SK-N-SH treated with all-trans-retinoic acid at 6 μM for 48 hours (cell line): Measurements from ENCODE around the gene P2RY1.

Experiments
- ARNTL ChIP-seq: fragments of 450-650 bp; formaldehyde crosslinking; IDR thresholded peaks from 2 replicates; pipeline ENCODE4 v1.5.0; 2020; ENCODE audit warnings: low read depth, mild to moderate bottlenecking, moderate library complexity, borderline replicate concordance
- CREB5 ChIP-seq: fragments of 250-450 bp; sonication (Bioruptor Pico); IDR thresholded peaks from 2 replicates; pipeline ENCODE4 v1.5.1; 2020; ENCODE audit warnings: low read depth, mild to moderate bottlenecking, moderate library complexity
- CSRNP3 ChIP-seq: fragments of 250-450 bp; sonication (Bioruptor Pico); IDR thresholded peaks from 2 replicates; pipeline ENCODE4 v1.5.1; 2021; ENCODE audit warnings: mild to moderate bottlenecking, moderate library complexity
- PATZ1 ChIP-seq: fragments of 250-450 bp; sonication (Bioruptor Pico); IDR thresholded peaks from 2 replicates; pipeline ENCODE4 v1.8.0; 2020; ENCODE audit warnings: mild to moderate bottlenecking, moderate library complexity, borderline replicate concordance
- PPARA ChIP-seq: fragments of 250-450 bp; sonication (Bioruptor Pico); IDR thresholded peaks from 2 replicates; pipeline ENCODE4 v1.5.0; 2020; ENCODE audit warnings: mild to moderate bottlenecking, borderline replicate concordance
- RARB ChIP-seq: fragments of 250-450 bp; sonication (Bioruptor Pico); IDR thresholded peaks from 2 replicates; pipeline ENCODE4 v1.8.0; 2021; ENCODE audit warnings: mild to moderate bottlenecking, moderate library complexity
- SNAI2 ChIP-seq: fragments of 250-450 bp; sonication (Bioruptor Pico); IDR thresholded peaks from 2 replicates; pipeline ENCODE4 v1.5.0; 2020; ENCODE audit warnings: mild to moderate bottlenecking, moderate library complexity
- TSHZ2 ChIP-seq: fragments of 250-450 bp; sonication (Bioruptor Pico); IDR thresholded peaks from 2 replicates; pipeline ENCODE4 v1.5.0; 2020; ENCODE audit warnings: mild to moderate bottlenecking, moderate library complexity
- ZC3H10 ChIP-seq: fragments of 250-450 bp; sonication (Bioruptor Pico); IDR thresholded peaks from 2 replicates; pipeline ENCODE4 v1.5.1; 2021; ENCODE audit warnings: mild to moderate bottlenecking, moderate library complexity

- TF ChIP-seq CREB5: no peak
- no peak for TF ChIP-seq PATZ1 (CRISPR knock-in tag)
- TF ChIP-seq ZC3H10: no peak
- no peak for TF ChIP-seq TSHZ2 (CRISPR knock-in tag)
- TF ChIP-seq ARNTL (CRISPR knock-in tag): no peak
- TF ChIP-seq RARB (CRISPR knock-in tag): no peak
- TF ChIP-seq PPARA (CRISPR knock-in tag): no peak
- no peak for TF ChIP-seq SNAI2
- TF ChIP-seq CSRNP3 (CRISPR knock-in tag): no peak
These were observed 7.5 kb downstream of the P2RY1 start for GRCh38 chr3:152842413-152842812.
